NCI-H2196 treated with DMSO at 0.1 percent for 48 hours (cell line): ENCODE results near the gene HIVEP1.

Experiments
- DNase-seq: peaks from one replicate; lab custom pipeline; 2025; ENCODE audit not compliant: unreplicated experiment; lab: John Stamatoyannopoulos, UW

The HIVEP1 gene

DNA sequence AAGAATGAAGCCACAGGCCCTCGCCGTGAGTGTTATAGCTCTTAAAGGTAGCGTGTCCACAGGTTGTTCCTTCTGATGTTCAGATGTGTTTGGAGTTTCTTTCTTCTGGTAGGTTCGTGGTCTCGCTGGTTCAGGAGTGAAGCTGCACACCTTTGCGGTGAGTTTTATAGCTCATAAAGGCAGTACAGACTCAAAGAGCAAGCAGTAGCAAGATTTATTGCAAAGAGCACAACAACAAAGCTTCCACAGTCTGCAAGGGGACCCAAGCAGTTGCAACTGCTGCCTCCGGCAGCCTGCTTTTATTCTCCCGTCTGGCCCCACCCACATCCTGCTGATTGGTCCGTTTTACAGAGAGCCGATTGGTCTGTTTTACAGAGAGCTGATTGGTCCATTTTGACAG, 5.2 kb downstream of the HIVEP1 start:
- no peak for DNase-seq

DNA sequence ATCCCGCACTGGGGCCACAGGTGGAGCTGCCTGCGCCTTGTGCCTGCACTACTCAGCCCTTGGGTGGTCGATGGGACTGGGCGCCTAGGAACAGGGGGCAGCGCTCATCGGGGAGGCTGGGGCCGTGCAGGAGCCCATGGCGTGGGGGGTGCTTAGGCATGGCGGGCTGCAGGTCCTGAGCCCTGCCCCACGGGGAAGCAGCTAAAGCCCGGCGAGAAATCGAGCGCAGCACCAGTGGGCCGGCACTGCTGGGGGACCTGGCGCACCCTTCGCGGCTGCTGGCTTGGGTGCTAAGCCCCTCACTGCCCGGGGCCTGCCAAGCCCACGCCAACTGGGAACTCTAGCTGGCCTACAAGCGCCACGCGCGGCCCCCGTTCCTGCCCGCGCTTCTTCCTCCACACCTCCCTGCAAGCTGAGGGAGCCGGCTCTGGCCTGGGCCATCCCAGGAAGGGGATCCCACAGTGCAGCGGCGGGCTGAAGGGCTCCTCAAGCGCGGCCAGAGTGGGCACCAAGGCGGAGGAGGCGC, 5.8 kb downstream of the HIVEP1 start:
- DNase-seq = no peak

- no peak for DNase-seq
Observed at GRCh38 chr6:12020187-12020791, 8.2 kb downstream of the HIVEP1 start.

DNA sequence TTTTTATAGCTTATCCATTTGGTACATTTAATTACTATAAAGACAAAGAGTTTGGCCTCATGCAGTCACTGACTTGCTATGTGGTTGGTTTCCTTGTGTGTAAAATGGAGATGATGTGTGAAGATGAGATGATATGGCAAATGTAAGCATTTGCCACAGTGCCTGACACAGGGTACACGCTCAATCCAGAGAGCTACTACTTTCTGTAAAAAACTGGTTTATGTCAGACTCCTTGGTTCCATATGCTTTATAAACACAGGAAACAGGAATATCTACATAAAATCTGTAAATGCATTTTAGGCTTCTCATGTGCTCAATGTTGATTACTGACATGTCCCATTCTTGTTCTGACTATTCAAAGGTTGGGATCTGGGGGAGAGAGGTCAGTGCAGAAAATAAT, 10.4 kb downstream of the HIVEP1 start:
- DNase-seq = no peak

- DNase-seq = no peak
Observed at GRCh38 chr6:12022953-12023388, 10.9 kb downstream of the HIVEP1 start.

GRCh38 chr6:12024216-12024615, 12.1 kb downstream of the HIVEP1 start:
- DNase-seq = no peak

DNA sequence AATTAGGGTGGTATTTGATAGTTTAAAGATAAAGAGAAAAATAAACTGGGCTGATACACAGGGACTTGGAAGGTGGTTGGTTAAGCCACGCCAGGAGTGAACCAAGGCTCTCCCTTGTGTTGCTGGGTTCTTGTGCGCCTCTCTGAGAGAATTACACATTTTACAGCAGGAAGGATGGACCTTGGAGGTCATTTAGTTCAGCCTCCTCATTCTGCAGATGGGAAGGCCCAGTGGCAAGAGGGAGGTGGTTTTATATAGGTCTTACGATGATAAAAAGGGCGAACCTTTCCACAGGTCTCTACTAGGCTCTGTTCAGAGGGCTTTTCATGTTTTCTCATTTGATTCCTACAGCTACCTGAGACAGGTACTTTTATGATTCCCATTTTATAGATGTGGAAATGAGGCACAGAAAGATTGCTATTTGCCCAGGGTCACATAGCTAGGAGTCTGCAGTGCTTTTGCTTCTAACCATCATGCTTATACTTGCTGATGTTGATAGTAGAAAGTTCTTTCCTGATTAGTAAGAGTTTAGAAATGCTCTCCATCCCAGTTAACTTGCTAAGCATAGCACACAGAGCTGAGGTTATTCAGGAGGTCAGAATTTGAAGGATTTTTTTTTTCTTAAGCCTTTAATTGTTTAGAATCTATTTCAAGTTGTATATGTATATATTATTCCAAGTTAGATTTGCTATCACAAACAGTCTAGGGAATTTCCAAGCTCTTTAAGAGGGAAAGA, 12.8 kb downstream of the HIVEP1 start:
- DNase-seq = no peak

DNA sequence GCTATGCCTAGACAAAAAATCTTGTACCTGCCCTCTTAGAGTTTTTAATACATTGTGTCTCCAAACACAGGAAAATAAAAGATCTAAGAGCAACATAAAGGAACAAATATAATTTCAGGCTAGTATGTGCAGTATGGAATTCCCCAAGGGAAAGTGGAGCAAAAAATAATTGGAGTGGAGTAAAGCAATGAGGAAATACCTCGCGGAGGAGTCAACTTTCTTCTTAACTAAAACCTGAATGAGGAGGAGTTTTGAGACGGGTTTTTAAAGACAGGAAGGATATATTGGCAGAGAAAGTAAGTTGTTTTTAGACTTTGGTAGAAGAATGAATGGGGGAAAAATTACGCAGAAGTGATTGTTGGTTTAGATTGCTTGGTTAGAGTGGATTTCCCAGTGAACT, 14.0 kb downstream of the HIVEP1 start:
- no peak for DNase-seq

- no peak for DNase-seq
Observed at GRCh38 chr6:12026833-12027232, 14.7 kb downstream of the HIVEP1 start.

DNA sequence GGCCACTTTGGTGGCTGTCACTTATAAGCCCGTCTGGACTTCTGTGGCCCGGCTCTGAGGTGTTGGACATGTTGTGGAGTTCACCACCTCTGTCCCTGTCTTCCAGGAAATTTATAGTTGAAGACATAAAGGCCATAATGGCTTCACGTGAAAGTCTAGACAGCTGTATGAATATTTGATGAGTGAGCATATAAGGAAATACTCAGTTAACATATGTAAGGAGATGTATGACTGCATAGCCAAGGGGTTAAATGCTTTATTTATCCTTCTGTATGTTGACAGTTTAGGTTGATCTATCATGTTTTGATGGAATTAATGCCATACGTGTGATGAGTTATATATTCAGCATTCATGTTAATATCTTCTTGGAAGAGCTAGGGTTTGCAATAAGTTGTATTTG, 16.1 kb downstream of the HIVEP1 start:
- DNase-seq = no peak

GRCh38 chr6:12029979-12030737, 18.0 kb downstream of the HIVEP1 start:
- DNase-seq = no peak

DNA sequence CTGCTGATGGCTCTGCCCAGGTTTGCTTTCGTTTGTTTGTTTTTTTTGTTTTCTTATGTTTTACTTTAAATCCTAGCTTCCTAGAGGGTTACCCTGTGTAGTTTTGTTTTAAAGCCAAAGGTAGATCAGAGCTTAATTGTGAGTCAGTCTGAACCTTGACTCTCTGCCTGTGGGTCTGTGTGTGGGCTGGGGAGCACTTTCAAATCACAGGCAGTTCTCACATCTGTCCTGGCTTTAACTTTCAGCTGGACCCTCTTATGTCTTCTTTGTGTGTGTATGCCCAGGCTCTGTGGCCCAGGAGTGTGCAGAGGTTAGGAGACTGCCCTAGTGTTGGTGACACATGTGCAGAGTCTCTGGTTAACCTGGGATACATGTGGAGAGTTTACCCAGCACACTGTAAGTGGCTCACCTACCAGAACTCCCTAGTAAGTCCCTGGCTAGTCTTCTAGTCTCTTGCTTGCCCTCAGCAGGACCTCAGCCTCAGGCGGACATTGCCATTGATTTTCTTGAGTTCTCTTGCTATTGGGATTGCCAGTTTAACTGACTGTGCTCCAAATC, 19.0 kb downstream of the HIVEP1 start:
- DNase-seq = no peak

DNA sequence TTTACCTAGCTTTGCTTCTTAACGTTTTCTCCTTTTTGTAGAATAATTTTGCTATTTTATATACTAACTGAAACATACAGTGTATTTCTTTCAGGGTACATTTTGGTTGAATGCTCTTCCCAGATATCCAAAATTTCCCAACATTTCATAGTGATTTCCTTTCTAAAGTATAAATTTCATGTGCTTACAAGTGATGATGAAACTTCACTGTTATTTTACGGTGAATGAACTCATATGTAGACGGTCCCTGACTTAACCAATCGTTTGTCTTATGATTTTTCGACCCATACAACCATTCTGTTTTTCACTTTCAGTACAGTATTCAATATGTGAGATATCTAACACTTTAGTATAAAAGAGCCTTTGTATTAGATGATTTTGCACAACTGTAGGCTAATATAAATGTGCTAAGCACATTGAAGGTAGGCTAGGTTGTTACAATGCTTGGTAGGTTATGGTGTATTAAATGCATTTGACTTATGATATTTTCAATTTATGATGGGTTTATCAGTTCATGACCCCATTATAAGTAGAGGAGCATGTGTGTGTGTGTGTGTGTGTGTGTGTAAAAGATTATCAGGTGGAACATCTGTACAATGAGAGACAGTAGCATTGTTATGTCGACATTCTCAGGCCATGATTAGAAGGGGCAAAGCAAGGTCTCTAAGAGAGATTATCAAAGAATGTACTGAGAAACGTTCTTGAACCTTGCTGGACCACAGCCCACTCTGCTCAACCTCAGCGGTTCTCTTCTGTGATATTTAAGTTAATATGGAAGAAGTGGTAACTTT, 20.9 kb downstream of the HIVEP1 start:
- DNase-seq = no peak

DNA sequence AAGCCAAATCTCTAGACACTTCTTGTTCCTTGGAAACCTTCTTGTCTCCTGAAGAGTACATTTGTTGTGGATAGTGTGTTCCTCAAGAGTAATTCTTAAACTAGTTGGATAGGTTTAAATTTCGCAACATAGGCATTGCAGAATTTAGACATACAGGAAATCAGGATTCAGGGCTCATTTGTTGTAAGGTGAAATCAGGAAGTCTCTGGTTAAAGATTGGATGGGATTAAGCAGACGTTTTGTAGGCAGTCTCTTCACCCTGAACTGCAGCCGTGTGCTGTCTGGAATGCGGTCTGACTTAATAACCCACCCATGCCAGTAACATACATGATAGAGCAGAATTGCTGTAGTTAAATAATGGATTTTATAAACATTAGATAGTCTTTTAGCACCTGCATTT, 21.7 kb downstream of the HIVEP1 start:
- no peak for DNase-seq

GRCh38 chr6:12034349-12034748, 22.2 kb downstream of the HIVEP1 start:
- no peak for DNase-seq

DNA sequence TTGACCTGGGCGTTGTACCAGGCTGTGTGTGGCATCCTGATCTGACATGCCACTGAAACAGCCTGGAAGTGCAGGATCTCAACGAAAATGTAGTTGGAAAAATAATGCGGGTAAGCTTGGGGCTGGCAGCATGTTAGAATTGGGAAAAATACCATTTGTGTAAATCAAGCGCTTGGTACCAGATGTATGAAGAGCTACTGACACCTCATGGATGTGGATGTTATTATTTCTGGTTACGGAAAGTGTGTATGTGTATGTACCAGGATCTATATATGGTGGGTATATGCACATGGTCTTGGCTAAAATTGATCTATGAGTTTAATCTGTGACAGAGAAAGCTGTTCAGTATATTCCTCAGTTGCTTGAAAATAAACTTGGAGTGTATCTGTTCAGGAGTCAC, 22.7 kb downstream of the HIVEP1 start:
- DNase-seq = no peak

GRCh38 chr6:12036766-12037165, 24.7 kb downstream of the HIVEP1 start:
- no peak for DNase-seq

DNA sequence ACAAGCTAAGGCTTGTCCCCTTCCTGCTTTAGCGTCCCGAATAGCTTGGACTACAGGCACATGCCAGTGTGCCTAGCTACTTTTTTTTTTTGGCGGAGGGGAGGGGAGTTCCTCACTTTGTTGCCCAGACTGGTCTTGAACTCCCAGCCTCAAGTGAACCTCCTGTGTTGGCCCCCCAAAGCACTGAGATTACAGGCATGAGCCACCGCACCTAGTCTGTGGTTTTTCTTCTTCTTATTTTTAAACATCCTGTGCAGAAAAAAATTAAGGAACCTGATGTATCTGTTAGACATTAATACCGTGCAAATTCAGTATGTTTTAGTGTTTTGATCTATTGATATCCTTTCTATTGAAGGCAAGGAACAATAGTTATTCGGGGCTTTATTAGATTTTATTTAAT, 25.7 kb downstream of the HIVEP1 start:
- DNase-seq = no peak

DNA sequence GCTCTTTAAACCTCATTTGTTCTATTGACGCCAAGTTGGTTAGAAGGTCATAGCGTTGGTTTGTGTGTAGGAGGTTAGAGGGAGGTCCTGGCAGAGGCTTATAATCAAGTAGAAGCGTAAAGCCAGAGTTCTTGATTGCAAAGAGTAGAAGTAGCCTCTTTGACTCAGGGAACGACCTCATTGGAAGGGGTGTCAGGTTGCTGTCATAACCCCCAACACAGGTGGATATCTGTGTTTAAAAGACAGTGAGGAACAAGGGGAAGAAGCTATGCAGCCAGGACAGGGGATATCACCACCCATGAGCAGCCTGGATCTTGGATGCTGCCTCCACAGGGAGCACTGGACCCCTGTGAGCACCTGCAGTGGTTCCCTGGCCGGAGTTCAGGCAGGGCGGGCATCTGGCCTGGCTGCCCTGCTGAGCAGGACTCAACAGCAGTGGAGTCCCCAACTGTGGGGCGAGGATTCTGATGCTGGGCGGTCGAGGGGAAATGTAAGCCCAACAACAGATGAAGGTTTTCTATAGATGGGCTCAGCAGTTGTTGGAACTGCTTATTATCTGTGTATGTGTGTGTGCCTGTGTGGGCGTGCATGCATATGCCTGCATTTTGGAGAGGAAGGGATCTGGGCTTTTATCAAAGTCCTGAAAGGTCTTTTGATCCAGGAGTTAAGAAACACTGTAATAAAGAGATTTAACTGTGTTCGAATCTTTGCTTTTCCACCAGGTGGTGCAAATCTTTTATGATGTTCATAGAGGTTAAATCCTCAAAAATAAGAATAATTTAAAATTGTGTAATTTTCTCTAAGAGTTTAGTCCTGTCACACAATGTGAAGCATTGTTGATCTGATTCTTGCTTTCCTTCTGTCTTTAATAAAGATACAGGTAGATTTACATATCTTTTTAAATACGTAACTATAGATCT, 27.7 kb downstream of the HIVEP1 start:
- no peak for DNase-seq

- DNase-seq = no peak
Observed at GRCh38 chr6:12047304-12047703, 35.2 kb downstream of the HIVEP1 start.
